HEK293 (cell line): Measurements from ENCODE around the gene IL17RC.

Experiments
- AEBP2 ChIP-seq: fragments of 450-650 bp; formaldehyde crosslinking; IDR thresholded peaks from 2 replicates; pipeline ENCODE4 v1.5.1; 2016; ENCODE audit warnings: missing biosample characterization, missing genetic modification characterization, borderline replicate concordance
- BCL11B ChIP-seq: fragments of 450-650 bp; formaldehyde crosslinking; IDR thresholded peaks from 2 replicates; pipeline ENCODE4 v1.5.1; 2016; ENCODE audit warnings: low read depth, missing biosample characterization, missing genetic modification characterization
- EGR2 ChIP-seq: fragments of 450-650 bp; formaldehyde crosslinking; IDR thresholded peaks from 2 replicates; pipeline ENCODE4 v1.5.1; 2016; ENCODE audit warnings: low read depth, missing biosample characterization, missing genetic modification characterization
- ELK4 ChIP-seq: IDR thresholded peaks from 2 replicates; pipeline ENCODE4 v1.6.1; 2011; ENCODE audit warnings: mild to moderate bottlenecking, low read depth, low read length, borderline replicate concordance
- KLF1 ChIP-seq: fragments of 450-650 bp; formaldehyde crosslinking; IDR thresholded peaks from 2 replicates; pipeline ENCODE4 v1.5.1; 2016; ENCODE audit warnings: missing biosample characterization, missing genetic modification characterization
- KLF9 ChIP-seq: fragments of 450-650 bp; formaldehyde crosslinking; IDR thresholded peaks from 2 replicates; pipeline ENCODE4 v1.5.1; 2016; ENCODE audit warnings: missing biosample characterization, missing genetic modification characterization, low read depth
- ZBTB48 ChIP-seq: fragments of 450-650 bp; formaldehyde crosslinking; IDR thresholded peaks from 2 replicates; pipeline ENCODE4 v1.5.1; 2016; ENCODE audit warnings: missing biosample characterization, missing genetic modification characterization
- ZBTB7A ChIP-seq: fragments of 450-650 bp; formaldehyde crosslinking; IDR thresholded peaks from 2 replicates; pipeline ENCODE4 v1.5.1; 2016; ENCODE audit warnings: low read depth, missing biosample characterization, missing genetic modification characterization
- ZBTB8A ChIP-seq: fragments of 450-650 bp; formaldehyde crosslinking; IDR thresholded peaks from 2 replicates; pipeline ENCODE4 v1.5.1; 2016; ENCODE audit warnings: missing biosample characterization, missing genetic modification characterization
- ZFHX2 ChIP-seq: fragments of 450-650 bp; formaldehyde crosslinking; conservative IDR thresholded peaks from 2 replicates; pipeline ENCODE4 v1.5.1; 2016; ENCODE audit warnings: missing biosample characterization, missing genetic modification characterization
- ZFP3 ChIP-seq: fragments of 450-650 bp; formaldehyde crosslinking; IDR thresholded peaks from 2 replicates; pipeline ENCODE4 v1.5.1; 2016; ENCODE audit warnings: low read depth, missing biosample characterization, missing genetic modification characterization
- ZFP69B ChIP-seq: fragments of 450-650 bp; formaldehyde crosslinking; IDR thresholded peaks from 2 replicates; pipeline ENCODE4 v1.5.1; 2016; ENCODE audit warnings: missing biosample characterization, missing genetic modification characterization
- ZNF26 ChIP-seq: fragments of 450-650 bp; formaldehyde crosslinking; IDR thresholded peaks from 2 replicates; pipeline ENCODE4 v1.5.1; 2016; ENCODE audit warnings: missing biosample characterization, missing genetic modification characterization
- ZNF335 ChIP-seq: fragments of 450-650 bp; formaldehyde crosslinking; conservative IDR thresholded peaks from 2 replicates; pipeline ENCODE4 v1.5.1; 2016; ENCODE audit warnings: missing biosample characterization, missing genetic modification characterization
- ZNF341 ChIP-seq: fragments of 450-650 bp; formaldehyde crosslinking; IDR thresholded peaks from 2 replicates; pipeline ENCODE4; 2016; ENCODE audit warnings: low read depth, missing biosample characterization, missing genetic modification characterization
- ZNF398 ChIP-seq: fragments of 450-650 bp; formaldehyde crosslinking; IDR thresholded peaks from 2 replicates; pipeline ENCODE4 v1.5.1; 2017; ENCODE audit warnings: missing biosample characterization, missing genetic modification characterization
- ZNF423 ChIP-seq: fragments of 450-650 bp; formaldehyde crosslinking; IDR thresholded peaks from 2 replicates; pipeline ENCODE4 v1.5.1; 2016; ENCODE audit warnings: missing biosample characterization, missing genetic modification characterization
- ZNF521 ChIP-seq: fragments of 450-650 bp; formaldehyde crosslinking; IDR thresholded peaks from 2 replicates; pipeline ENCODE4 v1.5.1; 2017; ENCODE audit warnings: missing biosample characterization, mild to moderate bottlenecking, missing genetic modification characterization
- ZNF561 ChIP-seq: fragments of 450-650 bp; IDR thresholded peaks from 2 replicates; pipeline ENCODE4 v1.5.1; 2018; ENCODE audit warnings: missing biosample characterization, missing genetic modification characterization, borderline replicate concordance
- ZNF658 ChIP-seq: fragments of 450-650 bp; formaldehyde crosslinking; IDR thresholded peaks from 2 replicates; pipeline ENCODE4; 2016; ENCODE audit warnings: missing biosample characterization, missing genetic modification characterization
- ZNF692 ChIP-seq: fragments of 450-650 bp; formaldehyde crosslinking; IDR thresholded peaks from 2 replicates; pipeline ENCODE4 v1.5.1; 2016; ENCODE audit warnings: missing biosample characterization, missing genetic modification characterization

IL17RC gene

GRCh38 chr3:9916734-9917680, at the start of gene IL17RC (continued):
- TF ChIP-seq ZNF26 (tag by site-specific recombination) (no peak), ZBTB7A (tag by site-specific recombination) (no peak), ZBTB8A (tag by site-specific recombination) (peak; percentile 51; the same call in 1 of the 2 replicates), KLF1 (tag by site-specific recombination) (peak; percentile 39; the same call in 1 of the 2 replicates), ZNF398 (tag by site-specific recombination) (peak; percentile 78), ZNF335 (tag by site-specific recombination) (peak; percentile 67), ZBTB48 (peak; percentile 97), KLF9 (tag by site-specific recombination) (peak; percentile 83), ZFP69B (tag by site-specific recombination) (peak; percentile 79), ZFHX2 (tag by site-specific recombination) (peak; percentile 90), EGR2 (tag by site-specific recombination) (peak; percentile 86), ZNF658 (tag by site-specific recombination) (no peak), ZNF341 (tag by site-specific recombination) (peak; percentile 100), ELK4 (no peak), ZNF423 (no peak), AEBP2 (tag by site-specific recombination) (no peak), ZNF692 (tag by site-specific recombination) (peak; percentile 85; the same call in 1 of the 2 replicates), BCL11B (tag by site-specific recombination) (no peak), ZNF521 (tag by site-specific recombination) (no peak), ZNF561 (tag by site-specific recombination) (0 out of 2 replicates have a peak, but pooled peaks have one; percentile 45), ZFP3 (peak; percentile 84)
- TF ChIP-seq, all 188 proteins: peak for 27
